Measurements from ENCODE around the gene SPG11.
"Not testable (repeated sequence)": the region's sequence is repeated elsewhere in the genome, so short reads cannot be mapped to it uniquely, and the experiment has no call there.

SPG11 gene

DNA sequence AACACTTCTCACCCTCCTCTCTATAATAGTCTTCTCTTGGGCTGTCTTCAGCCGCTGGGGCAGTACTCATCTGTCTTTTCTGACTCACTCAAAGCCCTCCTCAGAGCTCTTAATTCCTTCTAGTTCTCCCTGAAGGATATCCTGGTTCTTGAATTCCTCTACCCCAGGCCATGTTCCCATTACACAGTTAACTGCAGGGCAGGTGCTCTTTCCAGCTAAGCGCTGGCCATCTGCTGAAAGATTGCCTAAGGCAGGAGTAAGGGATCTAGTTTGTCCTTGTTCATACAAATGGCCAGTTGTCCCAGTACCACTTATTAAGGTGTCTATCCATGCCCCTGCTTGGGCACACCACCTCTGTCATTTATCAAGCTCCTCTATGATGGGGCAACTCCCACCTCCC, 10.2 kb upstream of the SPG11 start:
- no peak for DNase-seq

DNA sequence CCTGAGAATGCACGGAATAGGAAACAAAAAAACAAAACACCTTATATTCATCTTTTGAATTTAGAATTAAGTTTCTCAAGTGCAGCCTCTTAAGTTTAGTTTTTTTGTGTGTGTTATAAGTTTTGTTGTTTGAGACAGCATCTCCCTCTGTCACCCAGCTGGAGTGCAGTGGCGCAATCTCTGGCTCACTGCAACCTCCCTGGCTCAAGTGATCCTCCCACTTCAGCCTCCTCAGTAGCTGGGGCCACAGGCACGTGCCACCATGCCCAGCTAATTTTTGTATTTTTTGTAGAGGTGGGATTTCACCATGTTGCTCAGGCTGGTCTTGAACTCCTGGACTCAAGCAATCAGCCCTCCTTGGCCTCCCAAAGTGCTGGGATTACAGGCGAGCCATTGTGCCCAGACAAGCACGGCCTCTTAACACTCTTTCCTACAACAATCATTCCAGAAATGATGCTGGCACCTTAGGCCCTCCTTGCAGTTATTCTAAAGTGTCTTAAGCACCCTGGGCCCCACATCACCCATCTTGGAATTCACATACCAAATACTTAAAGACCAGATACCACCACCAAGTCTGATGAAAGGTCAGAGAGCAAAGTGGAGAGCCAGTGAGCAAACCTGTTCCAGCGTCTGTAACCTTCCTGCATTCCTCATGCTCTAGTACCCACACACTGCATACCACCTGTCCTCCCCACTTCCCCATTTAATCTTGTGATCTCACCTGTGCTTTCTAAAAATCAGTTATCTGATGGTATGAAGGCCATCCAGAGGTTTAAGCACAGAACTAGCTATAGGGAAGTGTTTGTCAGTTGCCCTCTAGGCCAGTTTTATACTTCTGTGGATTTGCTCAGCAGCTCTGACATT, 6.9 kb upstream of the SPG11 start:
- DNase-seq: no peak

DNA sequence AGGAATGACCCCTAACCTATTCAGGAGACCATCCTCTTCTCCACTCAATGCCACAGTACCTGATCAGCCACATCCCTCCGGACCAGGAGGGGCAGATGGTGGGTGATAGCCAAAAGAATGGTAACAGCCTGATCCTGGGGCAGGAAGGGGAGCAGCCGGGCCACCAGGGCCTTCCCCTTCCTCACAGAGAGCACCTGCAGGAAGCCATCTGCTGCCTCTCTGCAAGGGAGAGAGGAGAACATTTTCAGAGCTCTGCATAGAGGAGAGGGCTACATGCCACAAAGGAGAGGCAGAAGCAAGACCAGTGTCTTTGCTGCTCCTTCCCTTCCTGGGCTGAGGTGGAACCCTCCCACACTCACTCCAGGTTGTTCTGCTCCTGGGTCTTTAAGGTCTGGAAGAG, 5.5 kb upstream of the SPG11 start:
- DNase-seq: no peak

DNA sequence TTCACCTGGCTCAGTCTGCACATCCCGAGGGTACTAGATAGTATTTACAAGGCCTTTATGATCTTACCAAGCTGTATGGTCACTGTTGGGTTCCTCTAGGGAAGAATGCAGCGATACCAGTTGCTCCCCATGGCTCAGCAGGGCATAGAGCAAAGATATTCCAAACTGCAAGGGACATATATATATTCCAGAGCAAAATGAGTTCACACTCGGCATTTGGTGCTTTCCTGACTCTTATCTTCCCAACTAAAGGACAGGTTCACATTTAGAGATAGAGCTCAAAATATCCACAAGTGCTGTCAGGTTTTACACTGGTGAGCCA, 3.5 kb upstream of the SPG11 start:
- DNase-seq: no peak

DNA sequence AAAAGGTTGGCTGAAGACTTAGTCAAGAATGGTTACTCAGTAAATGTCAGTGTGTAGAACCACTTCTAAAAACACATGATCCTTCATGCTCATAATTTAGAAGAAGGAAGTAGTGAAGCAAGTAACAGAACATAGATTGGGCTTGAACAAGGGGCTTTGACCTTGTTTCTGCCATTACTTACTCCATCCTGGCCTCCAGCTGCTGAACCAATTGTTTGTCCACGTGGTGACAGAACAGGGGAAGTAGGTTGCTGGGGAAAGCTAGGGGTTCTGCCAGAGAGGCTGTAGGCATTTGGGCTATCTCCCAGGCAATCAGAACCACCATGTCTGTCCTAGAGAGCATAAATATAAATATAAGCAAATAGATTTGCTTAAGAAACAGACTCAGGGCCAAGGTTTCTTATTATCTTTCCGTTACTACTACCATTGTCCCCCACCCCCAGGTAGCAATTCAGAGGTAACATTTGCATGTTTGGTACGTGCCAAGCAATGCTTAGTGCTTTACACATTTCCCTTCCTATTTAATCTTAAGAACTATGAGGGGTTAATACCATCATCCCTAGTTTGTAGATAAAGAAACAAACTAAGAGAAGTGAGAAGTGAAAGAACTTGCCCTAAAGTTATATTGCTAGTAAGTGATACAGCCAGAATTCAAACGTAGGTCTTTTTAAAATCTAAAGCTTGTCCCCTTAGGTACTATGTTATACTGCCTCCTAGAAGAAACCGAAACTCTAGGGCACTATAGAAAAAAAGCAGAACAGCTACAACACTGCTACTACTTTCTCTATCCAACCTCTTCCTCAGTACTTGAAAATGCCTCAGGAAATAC, 3.0 kb upstream of the SPG11 start:
- no peak for DNase-seq

DNA sequence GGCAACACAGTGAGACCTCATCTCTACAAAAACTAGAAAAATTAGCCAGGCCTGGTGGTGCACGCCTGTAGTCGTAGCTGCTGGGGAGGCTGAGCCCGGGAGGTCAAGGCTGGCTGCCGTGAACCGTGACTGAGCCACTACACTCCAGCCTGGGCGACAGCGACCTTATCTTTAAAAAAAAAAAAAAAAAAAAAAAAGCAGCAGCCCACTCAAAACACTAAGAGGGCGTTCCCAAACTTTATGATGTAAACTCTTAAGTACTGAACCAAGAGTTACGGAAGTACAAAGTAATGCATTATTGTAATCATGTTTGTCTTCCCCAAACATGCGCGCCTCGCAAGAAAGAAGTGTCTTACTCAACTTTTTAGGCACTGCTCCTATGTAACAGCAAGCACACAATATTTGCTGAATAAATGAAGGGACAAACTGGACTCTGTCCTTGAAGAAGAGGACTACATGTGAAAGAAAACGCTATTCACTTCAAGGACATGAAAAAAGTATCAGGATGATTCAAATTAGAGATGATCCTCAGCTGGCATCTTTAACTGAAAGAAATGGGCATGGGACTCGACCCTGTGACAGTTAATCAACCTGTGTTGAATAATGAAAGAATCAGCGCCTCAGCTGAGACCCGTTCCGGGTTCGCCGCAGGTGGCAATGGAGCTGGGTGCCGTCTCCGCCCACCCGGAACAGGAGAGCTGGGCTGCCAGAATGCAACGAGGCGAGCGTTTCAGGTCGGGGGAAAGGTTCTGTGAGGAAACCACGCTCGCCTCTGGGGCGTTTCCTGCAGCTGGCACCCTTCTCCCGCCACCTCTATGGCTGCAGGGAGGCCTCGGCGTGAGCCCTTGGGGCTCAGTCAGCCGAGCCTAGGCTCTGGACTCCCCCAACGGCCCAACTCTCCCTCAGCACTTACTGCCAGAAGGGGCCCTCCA, 718 bp downstream of the SPG11 start:
- peak; percentile 72 for DNase-seq

DNA sequence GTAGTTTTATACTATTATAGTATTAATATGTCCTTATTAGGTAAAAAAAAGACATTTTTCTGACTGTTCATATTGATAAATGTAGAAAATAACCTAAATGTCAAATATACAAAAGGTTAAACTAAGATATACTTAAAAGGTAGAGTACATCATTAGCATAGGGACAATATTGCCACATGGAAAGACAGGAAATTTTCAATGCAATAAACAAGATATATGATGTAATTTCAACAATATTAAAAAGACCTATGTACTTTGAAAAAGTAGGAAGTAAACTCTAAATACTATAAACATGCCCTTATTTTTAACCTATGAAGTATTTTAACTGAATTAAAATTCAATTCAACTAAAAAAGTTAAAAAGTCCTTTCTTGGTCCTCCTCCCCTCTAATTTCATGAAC, 1.9 kb downstream of the SPG11 start:
- DNase-seq: no peak

DNA sequence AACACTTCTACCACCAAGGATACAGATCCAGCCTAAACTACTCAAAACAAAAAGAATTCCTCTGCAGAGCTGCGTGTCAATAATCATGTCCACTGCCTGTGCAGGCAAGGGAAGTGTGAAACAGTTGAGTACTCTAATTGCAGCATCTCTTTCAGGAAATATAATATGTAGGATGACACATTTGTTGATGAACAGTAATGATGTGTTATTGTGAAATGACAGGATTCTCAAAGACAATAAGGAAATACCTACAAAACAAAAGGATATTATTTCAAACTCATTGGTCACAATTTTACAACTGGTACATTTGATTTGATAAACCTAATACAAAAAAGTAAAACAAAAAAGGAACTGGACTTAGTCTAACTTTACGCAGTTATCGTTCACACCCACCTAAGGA, 4.4 kb downstream of the SPG11 start:
- no peak for DNase-seq

DNA sequence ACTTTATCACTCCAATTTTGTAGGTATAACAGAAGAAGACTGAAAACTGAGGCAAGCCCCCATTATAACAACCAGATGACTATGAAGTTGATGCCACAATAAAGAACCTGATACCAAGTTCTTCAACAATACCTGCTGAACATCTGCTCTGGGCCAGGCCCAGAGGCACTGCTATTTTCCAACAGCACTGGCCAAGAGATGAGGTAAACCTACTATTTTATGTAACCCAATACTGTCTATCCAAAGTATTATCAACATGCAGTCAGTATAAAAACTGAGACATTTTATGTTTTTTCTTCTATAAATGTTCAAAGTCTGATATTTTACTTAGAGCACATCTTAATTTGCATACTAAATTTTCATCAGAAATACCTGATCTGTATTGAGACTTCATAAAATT, 6.1 kb downstream of the SPG11 start:
- DNase-seq: no peak

DNA sequence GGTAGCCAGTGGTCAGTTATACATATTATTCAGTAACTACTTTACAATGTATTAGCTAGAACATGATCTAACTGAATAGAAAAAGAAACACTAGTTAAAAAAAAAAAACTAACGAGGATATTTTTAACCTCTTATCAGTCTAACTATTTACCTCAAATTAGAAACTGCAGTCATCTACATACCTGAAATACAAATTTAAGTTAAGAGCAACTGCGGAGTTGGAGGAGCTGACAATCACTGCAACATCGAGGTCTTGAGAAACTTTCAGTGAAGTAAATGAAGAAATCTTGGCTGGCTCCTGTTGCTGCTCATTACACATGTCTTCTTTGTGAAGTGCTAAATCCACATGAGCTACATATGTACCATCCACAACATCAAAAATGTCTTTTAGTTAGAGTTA, 6.5 kb downstream of the SPG11 start:
- DNase-seq: no peak

DNA sequence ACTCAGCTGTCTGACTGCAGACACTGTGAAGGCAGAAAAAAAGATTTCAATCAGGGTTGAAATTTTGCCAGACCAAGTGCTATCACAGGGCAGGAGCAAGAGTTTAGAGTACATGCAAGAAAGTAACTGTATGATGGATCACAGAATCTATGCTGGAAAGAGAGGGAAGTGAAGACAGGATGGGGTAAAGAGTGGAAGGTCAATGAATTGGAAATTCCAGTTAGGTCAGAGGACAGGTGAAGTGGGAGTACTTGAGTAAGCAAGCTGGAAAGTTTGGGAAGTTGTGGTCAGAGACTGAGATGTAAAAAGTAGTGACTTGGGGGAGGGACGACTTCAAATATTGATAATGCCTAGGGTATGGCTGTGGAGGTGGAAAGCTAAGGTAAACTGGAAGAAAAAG, 7.2 kb downstream of the SPG11 start:
- no peak for DNase-seq

DNA sequence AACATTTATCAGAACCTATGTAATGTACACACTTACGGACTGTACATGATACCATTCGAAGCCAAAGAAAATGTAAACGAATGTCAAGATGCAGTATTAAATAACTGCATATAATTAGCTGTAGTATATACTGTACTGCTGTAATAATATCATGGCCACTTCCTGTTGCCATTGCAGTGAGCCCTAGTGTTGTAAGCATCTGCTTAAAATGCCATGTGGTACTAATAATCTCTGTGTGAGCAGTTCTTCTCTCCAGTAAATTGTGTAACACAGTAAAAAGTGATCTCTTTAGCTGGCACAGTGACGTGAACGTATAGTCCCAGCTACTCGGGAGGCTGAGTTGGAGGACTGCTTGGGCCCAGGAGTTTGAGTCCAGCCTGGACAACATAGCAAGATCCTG, 8.6 kb downstream of the SPG11 start:
- DNase-seq: no peak

DNA sequence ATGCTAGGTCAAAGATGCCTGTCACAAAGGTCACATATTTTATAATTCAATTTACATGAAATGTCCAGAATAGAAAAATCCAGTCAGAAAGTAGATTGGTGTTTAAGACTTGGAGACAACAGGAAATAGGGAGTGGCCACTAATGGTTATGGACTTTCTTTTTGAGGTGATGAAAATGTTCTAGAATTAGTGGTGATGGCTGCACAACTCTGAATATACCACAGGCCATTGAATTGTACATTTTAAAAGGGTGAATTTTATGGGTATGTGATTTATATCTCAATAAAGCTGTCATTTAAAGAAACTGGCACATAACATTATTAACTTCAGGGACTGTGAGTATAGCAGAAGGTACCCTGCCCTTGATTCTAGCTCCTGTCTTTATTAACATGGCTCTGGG, 15.8 kb downstream of the SPG11 start:
- DNase-seq: no peak

DNA sequence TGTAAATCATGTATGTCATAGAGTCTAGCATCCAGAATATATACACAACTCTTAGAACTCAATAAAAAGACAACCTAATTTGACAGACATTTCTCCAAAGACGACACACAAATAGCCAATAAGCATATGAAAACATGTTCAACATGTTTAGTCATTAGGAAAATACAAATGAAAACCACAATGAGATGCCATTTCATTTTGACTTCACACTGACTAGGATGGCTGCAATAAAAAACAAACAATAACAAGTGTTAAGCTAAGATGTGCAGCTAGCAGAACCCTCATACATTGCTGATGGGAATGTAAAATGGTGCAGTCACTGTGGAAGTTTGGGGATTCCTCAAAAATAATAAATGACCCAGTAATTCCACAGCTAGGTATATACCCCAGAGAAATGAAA, 16.4 kb downstream of the SPG11 start:
- no peak for DNase-seq

DNA sequence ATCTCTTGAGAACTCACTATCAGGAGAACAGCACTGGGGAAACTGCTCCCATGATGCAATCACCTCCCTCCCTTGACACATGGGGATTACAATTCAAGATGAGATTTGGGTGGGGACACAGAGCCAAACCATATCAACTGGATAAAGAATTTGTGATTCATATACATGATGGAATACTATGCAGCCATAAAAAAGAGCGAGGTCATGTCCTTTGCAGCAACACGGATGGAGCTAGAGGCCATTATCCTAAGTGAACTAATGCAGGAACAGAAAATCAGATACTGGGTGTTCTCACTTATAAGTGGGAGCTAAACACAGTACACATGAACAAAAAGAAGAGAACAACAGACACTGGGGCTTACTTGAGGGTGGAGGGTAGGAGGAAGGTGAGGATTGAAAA, 17.0 kb downstream of the SPG11 start:
- no peak for DNase-seq

DNA sequence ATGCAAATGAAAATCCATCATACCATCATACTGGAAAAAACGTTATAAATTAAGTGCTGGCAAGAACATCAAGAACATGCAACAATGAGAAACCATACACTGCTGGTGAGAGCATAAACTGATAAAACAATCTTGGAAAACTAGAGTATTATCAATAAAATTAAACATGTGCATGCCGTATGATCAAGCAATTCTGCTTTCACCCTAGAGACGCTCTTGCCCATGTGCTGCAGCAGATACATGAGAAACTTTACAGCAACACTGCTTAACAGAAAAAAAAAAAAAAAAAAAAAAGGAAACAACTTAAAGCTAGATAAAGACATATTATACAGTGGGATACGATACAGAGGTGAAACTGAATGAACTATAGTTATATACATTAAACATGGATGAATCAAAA, 21.8 kb downstream of the SPG11 start:
- DNase-seq: no peak

DNA sequence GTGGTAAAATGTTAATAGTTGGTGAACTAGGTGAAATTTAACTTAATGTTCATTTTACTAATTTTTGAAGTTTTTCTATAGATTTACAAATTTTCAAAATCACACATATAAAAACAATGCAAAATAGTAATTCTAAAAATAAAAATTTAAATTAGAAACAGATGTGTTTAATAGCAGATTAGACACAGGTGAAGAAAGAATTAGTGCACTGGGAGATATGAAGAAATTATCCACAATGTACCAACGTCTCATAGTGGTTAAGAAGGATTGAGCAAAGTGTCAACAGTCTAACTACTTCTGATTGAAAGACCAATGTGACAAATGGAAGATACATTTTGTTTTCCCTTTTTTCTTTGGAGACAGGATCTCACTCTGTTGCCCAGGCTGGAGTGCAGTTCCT, 26.5 kb downstream of the SPG11 start:
- no peak for DNase-seq

DNA sequence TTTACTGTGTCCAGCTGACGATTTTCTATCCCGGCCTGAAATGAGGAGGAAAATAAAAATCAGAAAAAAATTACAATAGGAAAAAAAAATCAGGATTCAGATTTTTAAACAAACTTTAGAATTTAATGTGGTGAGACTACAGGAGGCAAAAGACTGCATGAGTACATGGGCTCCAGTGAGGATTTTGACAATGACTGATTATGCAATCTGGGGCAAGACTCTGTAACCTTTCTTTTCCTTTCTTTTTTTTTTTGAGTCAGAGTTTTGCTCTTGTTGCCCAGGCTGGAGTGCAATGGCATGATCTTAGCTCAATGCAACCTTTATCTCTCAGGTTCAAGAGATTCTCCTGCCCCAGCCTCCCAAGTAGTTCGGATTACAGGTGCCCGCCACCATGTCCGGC, 29.9 kb downstream of the SPG11 start:
- DNase-seq: no peak

DNA sequence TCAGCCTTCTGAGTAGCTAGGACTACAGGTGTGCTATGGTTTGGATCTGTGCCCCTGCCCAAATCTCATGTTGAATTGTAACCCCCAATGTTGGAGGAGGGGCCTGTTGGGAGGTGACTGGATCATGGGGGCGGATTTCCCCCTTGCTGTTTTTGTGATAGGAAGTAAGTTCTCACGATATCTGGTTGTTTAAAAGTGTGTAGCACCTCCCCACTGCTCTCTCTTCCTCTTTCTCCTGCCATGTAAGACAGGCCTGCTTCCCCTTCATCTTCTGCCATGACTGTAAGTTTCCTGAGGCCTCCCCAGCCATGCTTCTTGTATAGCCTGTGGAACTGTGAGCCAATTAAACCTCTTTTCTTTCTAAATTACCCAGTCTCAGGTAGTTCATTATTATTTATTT, 38.2 kb downstream of the SPG11 start:
- DNase-seq: not testable (repeated sequence)

DNA sequence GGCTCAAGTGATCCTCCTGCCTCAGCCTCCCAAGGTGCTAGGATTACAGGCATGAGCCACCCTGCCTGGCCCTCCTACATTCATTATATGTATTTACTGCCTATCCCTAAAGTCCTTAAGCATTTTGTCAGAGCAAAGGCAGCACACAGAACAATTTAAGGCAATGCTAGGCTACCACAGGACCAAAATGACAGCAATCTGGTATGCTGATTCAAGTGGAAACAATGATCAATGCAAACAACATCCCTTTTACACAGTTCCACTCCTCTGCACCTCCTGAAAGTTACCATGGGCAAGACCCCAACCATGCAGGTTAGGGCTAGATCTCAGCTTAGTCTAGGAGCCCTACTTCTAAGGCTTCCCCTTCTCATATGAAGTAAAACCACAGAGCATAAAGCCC, 40.3 kb downstream of the SPG11 start:
- no peak for DNase-seq

DNA sequence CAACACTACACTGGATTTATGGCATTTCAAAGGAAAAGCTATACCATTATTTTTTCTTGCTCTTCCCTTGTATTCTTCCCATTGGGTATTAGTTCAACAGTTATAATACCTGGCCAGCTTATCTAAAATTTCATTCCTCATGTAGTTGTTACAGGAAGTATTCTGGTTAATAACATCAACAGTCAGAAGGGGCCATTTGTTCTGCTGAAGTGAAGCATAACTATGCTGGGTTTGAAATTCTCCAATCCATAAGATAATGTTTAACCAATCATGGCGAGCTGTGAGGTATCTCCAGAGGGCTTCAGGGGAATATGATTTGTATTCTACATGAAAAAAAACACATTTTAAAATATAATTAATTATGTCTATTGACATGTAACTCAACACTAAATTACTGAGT, 43.4 kb downstream of the SPG11 start:
- no peak for DNase-seq

DNA sequence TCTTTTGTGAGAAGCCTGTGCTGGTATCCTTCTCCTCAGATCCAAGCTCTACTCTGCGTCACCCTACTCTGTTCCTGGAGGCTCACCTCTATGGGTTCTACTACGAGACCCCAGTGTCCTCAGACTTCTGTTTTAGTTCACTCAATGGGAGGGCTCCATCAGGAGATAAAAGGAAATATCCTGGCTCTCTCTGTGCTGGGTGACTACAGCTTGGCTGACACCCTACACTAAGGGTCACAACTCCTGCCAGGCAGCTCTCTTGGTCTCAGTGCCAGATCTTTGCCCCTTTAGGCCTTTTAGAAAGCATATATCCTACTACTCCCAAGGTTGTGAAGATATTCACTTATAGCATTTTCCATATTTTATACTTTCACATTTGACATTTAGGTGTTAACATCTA, 46.5 kb downstream of the SPG11 start:
- no peak for DNase-seq

DNA sequence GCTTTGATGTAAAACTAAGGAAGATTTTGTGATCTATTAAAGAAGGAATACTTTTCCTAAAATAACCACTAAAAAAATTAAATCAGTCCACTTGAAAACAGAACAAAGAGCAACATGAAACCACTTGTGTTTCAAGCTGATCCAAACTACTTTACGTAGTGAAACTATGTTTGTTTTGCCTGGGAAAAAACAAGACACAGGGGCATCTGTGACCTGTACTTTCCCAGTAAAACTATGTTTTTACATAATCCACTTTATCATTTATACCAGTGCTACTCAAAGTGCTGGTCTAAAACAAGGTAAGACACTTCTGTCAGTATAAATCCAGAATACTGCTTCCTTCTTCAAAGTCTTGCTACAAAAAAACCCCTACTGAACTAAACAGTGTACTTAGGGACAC, 56.7 kb downstream of the SPG11 start:
- no peak for DNase-seq

DNA sequence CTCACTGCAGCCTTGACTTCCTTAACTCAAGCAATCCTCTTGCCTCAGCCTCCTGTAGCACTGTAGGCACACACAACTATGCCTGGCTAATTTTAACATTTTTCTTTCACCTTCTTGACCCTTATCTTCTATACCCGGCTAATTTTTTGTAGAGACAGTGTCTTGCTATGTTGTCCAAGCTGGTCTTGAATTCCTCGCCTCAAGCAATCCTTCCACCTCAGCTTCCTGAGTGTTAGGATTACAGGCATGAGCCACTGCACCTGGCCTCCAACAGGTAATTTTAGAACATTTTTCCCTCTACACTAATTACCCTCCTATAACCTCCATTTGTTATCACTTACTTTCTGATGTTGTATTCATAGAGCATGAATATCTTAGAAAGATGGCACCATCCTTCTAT, 60.3 kb downstream of the SPG11 start:
- no peak for DNase-seq
